Kidney glomerular epithelial cell (primary cell): ENCODE results near the gene SERPINB3.
"Not testable (repeated sequence)": the region's sequence is repeated elsewhere in the genome, so short reads cannot be mapped to it uniquely, and the experiment has no call there.

Experiments
- DNase-seq: peaks from one replicate; lab custom pipeline; 2025; lab: John Stamatoyannopoulos, UW

SERPINB3 gene

GRCh38 chr18:63646936-63647335 lies 14.8 kb downstream of the SERPINB3 start:
- DNase-seq, result no peak

DNA sequence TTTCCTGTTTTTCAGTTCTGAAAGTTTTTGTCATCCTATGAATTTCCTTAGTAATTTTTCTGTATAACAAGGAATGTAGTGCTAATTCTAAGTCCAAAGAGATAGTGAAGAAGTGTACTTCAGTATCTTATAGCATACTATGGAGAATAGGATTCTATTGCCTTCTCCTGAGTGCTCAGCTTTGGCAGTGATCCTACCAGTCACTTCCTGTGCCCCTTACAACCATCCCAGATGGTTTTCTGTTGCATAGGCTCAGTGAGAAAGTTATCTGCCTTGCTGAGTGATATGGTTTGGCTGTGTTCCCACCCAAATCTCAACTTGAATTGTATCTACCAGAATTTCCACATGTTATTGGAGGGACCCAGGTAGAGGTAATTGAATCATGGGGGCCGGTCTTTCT lies 17.0 kb downstream of the SERPINB3 start:
- not testable (repeated sequence) for DNase-seq

DNA sequence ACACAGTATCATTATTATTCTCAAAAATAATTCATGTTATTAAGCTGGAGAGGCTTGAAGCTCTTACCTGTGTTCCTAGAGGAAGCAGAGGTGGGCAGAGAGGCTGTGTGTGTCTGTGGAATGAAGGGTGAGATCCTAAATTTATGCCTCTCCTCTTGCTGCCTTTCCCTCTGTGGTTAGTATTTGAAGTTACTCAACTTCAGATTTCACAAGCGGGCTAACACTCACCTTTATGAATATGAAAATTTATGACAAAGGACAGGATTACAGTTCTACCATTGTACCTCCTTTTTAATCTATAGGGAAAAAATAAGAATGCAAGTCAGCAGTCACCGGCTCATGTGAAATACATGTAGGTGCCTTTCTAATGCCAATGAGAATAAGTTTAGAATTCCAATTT lies 17.6 kb downstream of the SERPINB3 start, which contains the start of gene SERPINB4:
SERPINB4 (minus strand) TSS at position 115 of the 400 bp plus-strand sequence. CDS start 679 bp downstream, outside the sequence.
- not testable (repeated sequence) for DNase-seq

DNA sequence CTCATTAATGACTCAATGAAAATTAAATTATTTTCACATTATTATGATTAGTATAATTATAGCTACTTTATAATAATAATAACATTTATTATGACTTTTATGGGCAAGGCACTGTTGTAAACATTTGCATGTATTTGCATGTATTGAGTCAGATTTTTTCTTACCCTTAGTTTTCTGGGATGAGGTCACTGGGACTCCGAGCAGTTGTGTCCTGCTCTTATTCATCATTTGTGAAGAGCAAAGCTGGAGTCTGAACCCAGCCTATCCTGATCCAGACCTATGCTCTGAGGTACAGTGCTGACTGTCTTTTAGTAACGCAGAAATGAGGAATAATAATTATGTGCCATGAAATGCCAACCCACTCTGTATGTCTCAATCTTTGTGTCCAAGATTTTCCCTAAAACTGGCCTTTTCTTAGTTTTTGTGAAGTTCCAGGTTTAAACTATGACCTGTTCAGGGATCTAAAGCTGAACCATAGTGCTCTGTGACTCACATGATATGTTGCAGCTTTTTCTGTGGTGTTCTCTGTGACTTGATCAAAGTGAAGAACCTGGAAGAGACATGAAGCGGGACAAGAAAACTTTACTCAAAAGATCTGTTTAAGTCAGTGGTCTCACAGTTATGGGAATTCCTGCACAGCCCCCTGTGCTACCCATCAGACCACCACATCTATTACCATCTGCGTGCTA lies 18.9 kb downstream of the SERPINB3 start:
- DNase-seq, result not testable (repeated sequence)

DNA sequence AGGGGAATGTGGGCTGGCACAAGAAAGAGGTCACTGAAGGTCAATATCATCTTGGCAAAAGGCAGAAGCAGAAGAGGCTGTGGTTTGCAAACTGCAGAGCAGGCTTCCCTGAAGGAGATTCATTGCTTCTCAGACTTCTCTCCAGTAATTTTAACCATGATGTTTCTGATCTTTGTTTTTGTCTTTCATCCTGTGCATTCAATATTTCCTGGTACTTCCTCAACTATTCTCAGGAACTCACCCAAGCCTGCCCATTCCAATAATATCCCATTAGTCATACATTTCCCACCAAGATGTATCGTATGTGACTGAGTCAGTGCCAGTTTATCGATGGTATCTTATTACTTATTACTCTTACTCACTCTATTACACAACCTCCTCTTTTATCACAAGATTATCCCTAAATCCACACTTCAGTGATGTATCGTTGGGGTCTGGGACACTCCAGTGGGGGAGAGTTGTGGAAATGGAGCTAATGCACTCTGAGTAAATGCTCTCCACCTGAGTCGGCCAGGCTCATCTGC lies 20.5 kb downstream of the SERPINB3 start:
- not testable (repeated sequence) for DNase-seq

- no peak for DNase-seq
Observed at GRCh38 chr18:63637703-63638102, 24.0 kb downstream of the SERPINB3 start.

DNA sequence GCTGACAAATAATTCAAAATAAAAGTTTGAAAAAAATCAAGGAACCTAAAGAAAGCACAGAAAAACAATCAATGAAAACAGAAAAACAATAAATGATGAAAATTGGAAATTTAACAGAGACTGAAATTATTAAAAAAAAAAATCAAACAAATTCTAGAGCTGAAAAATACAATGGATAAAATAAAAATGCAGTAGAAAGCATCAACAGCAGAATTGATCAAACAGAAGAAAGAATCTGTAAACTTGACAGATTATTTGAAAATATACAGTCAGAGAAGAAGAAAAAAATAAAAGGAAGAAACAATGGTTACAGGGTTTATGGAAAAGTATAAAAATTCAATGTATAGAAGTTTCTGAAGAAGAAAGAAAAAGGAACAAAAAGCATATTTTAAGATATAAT lies 33.9 kb downstream of the SERPINB3 start:
- DNase-seq, result no peak

DNA sequence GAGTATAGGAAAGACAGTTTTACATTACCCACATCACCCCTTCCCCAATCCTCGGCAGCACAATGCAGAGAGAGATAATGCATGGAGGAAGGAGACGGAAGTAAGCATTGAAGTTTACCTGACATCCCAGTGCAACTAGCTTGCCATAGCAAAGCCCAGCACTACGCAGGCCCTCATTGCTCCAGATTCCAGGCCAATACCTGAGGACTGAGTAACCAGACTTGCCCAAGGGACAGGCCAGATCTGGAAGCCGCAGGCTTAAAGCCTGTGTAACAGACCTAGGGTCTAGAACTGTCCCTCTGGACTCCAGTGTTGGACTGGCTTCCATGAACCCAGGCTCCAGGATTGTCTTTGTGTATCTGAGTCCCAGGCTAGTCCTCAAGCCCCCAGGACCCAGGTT lies 35.3 kb downstream of the SERPINB3 start:
- no peak for DNase-seq

- DNase-seq, result no peak
Observed at GRCh38 chr18:63624863-63625262, 36.8 kb downstream of the SERPINB3 start.

GRCh38 chr18:63619661-63620060 lies 42.0 kb downstream of the SERPINB3 start:
- no peak for DNase-seq

- no peak for DNase-seq
Observed at GRCh38 chr18:63617915-63618234, 43.8 kb downstream of the SERPINB3 start.

- no peak for DNase-seq
Observed at GRCh38 chr18:63617049-63617914, 44.4 kb downstream of the SERPINB3 start.

GRCh38 chr18:63613420-63613819 lies 48.3 kb downstream of the SERPINB3 start:
- DNase-seq, result no peak

DNA sequence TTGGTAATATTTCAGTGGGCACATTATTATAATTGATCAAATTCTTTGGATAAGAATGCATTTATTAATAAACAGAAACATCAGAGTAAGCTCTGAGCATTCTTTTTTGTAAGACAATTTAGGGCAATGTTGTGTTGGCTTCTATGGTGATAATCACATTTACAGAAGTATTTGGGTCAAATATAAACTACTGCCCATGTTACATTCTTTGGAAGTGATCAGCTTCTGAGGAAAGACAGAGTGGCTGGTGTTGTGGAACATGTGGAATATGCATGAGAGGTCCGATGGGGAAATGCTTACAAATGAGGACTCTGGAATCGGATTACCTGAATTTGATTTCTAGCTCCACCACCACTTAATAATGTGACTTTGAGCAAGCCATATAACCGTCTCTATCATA lies 55.2 kb downstream of the SERPINB3 start:
- no peak for DNase-seq
